ENCODE results near the gene WNT3A. TPM values are rescaled to one million over a fixed set of nuclear protein-coding genes. Genes with fewer than 3 reads are reported as not detected.

The WNT3A gene
- total and polyA plus RNA-seq, 9 of the 15 experiments (the other 6 are each of a cell fraction or from before 2014, with no cell fraction given): not detected

- TF ChIP-seq STAT6 (CRISPR knock-in tag; IDR thresholded peaks at IDR 0.05): no peak
- TF ChIP-seq ZBTB40 (IDR thresholded peaks at IDR 0.05): 0 out of 2 replicates have a peak, but pooled peaks have one; percentile 29
- no peak for TF ChIP-seq ZBTB40 (CRISPR knock-in tag; IDR thresholded peaks at IDR 0.05)
- TF ChIP-seq NFE2 (IDR thresholded peaks at IDR 0.05; ENCODE audit: low read depth): no peak
- TF ChIP-seq BCL6 (CRISPR knock-in tag; IDR thresholded peaks at IDR 0.05): no peak
- 0 out of 4 replicates have a peak, but pooled peaks of 1 of the 2 experiments have one; percentile 8 for TF ChIP-seq TEAD1 (CRISPR knock-in tag; IDR thresholded peaks at IDR 0.05)
- no peak for TF ChIP-seq TAF1 (IDR thresholded peaks at IDR 0.05; ENCODE audit: control insufficient read depth, extremely low read depth, insufficient read depth, low read length, severe bottlenecking)
- no peak for TF ChIP-seq ESRRA (IDR thresholded peaks at IDR 0.05; ENCODE audit: borderline replicate concordance, low read depth)
- TF ChIP-seq YY1 (IDR thresholded peaks at IDR 0.05; ENCODE audit: borderline replicate concordance in 1 of 3, control insufficient read depth in 1 of 3, extremely low read depth in 1 of 3, insufficient read depth in 3 of 3, insufficient read length in 1 of 3, insufficient replicate concordance in 2 of 3, low read depth in 1 of 3, low read length in 2 of 3): peak in 1 of 3 experiments; percentile 66
- TF ChIP-seq PTTG1 (tag; IDR thresholded peaks at IDR 0.05; ENCODE audit: low read depth): peak; percentile 53; the same call in 1 of the 2 replicates
- TF ChIP-seq PPARD (CRISPR knock-in tag; IDR thresholded peaks at IDR 0.05): no peak
- no peak for TF ChIP-seq FOXP1 (CRISPR knock-in tag; IDR thresholded peaks at IDR 0.05)
- no peak for TF ChIP-seq NR2C1 (IDR thresholded peaks at IDR 0.05)
- peak; percentile 61; the same call in 1 of the 2 replicates for TF ChIP-seq NR2C1 (tag; IDR thresholded peaks at IDR 0.05)
These were observed 103.2 kb downstream of the WNT3A start (continued) for GRCh38 chr1:228109962-228110488.
